GM19023 (cell line): ENCODE measurements around the gene RGMB.

ENCODE experiments used
- ATAC-seq: cut with Tn5 transposase; IDR thresholded peaks from one replicate; pipeline ENCODE4 v1.9.1; 2021; ENCODE audit warnings: mild to moderate bottlenecking, moderate library complexity; ENCODE audit not compliant: unreplicated experiment

RGMB gene

GRCh38 chr5:98783051-98783649, 9.7 kb downstream of the RGMB start:
- no peak for ATAC-seq

- ATAC-seq: no peak
Measured at GRCh38 chr5:98784411-98784810, 10.9 kb downstream of the RGMB start.

GRCh38 chr5:98785244-98785643, 11.8 kb downstream of the RGMB start:
- ATAC-seq: no peak

- ATAC-seq: no peak
Measured at GRCh38 chr5:98786191-98786853, 12.9 kb downstream of the RGMB start.

- ATAC-seq: no peak
Measured at GRCh38 chr5:98787131-98787719, 13.8 kb downstream of the RGMB start.

- ATAC-seq: no peak
Measured at GRCh38 chr5:98789029-98789428, 15.6 kb downstream of the RGMB start.

- ATAC-seq: no peak
Measured at GRCh38 chr5:98791001-98791519, 17.6 kb downstream of the RGMB start.

GRCh38 chr5:98791898-98792580, 18.6 kb downstream of the RGMB start:
- ATAC-seq: no peak

- ATAC-seq: no peak
Measured at GRCh38 chr5:98793223-98793622, 19.8 kb downstream of the RGMB start.

GRCh38 chr5:98794001-98794400, 20.5 kb downstream of the RGMB start:
- no peak for ATAC-seq

GRCh38 chr5:98794414-98795080, 21.1 kb downstream of the RGMB start:
- no peak for ATAC-seq

- ATAC-seq: no peak
Measured at GRCh38 chr5:98795243-98795642, 21.8 kb downstream of the RGMB start.

- ATAC-seq: peak; percentile 83
Measured at GRCh38 chr5:98796197-98796972, 22.9 kb downstream of the RGMB start.

- no peak for ATAC-seq
Measured at GRCh38 chr5:98798371-98798770, 24.9 kb downstream of the RGMB start.

- ATAC-seq: no peak
Measured at GRCh38 chr5:98798847-98799246, 25.4 kb downstream of the RGMB start.

- ATAC-seq: no peak
Measured at GRCh38 chr5:98804066-98804465, 30.6 kb downstream of the RGMB start.

- ATAC-seq: no peak
Measured at GRCh38 chr5:98805070-98805469, 31.6 kb downstream of the RGMB start.

- ATAC-seq: no peak
Measured at GRCh38 chr5:98807806-98808205, 34.3 kb downstream of the RGMB start.

GRCh38 chr5:98810206-98810605, 36.7 kb downstream of the RGMB start:
- ATAC-seq: no peak

- no peak for ATAC-seq
Measured at GRCh38 chr5:98813755-98814154, 40.3 kb downstream of the RGMB start.
